22Rv1 (cell line): ENCODE results near the gene PCBP4.

ENCODE experiments used
- H3K27ac ChIP-seq: fragments of 450-650 bp; 2 replicates; pipeline ENCODE4 v1.5.1; 2017
- ZFX ChIP-seq: fragments of 450-650 bp; IDR thresholded peaks from 2 replicates; pipeline ENCODE4 v1.6.1; 2017; ENCODE audit warnings: antibody characterized with exemption, borderline replicate concordance
- TF ChIP-seq, protein P1 (sequence below): fragments of 450-650 bp; IDR thresholded peaks from 2 replicates; pipeline ENCODE4 v1.5.1; 2017; ENCODE audit warnings: mild to moderate bottlenecking

Gene PCBP4

GRCh38 chr3:51961602-51962569 is 5.4 kb downstream of the PCBP4 start:
- TF ChIP-seq ZFX, result no peak
- TF ChIP-seq, protein P1, sequence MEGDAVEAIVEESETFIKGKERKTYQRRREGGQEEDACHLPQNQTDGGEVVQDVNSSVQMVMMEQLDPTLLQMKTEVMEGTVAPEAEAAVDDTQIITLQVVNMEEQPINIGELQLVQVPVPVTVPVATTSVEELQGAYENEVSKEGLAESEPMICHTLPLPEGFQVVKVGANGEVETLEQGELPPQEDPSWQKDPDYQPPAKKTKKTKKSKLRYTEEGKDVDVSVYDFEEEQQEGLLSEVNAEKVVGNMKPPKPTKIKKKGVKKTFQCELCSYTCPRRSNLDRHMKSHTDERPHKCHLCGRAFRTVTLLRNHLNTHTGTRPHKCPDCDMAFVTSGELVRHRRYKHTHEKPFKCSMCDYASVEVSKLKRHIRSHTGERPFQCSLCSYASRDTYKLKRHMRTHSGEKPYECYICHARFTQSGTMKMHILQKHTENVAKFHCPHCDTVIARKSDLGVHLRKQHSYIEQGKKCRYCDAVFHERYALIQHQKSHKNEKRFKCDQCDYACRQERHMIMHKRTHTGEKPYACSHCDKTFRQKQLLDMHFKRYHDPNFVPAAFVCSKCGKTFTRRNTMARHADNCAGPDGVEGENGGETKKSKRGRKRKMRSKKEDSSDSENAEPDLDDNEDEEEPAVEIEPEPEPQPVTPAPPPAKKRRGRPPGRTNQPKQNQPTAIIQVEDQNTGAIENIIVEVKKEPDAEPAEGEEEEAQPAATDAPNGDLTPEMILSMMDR, result no peak
- H3K27ac ChIP-seq, result no peak overlapping the region

GRCh38 chr3:51961011-51961410 is 6.2 kb downstream of the PCBP4 start:
- TF ChIP-seq, protein P1, result no peak
- TF ChIP-seq ZFX, result no peak

GRCh38 chr3:51960386-51960785 is 6.9 kb downstream of the PCBP4 start:
- TF ChIP-seq, protein P1, result no peak
- TF ChIP-seq ZFX, result no peak
- no peak overlapping the region for H3K27ac ChIP-seq

More at GRCh38 chr3:51961011-51961410, 6.2 kb downstream of the PCBP4 start:
- H3K27ac ChIP-seq, result no peak overlapping the region

DNA sequence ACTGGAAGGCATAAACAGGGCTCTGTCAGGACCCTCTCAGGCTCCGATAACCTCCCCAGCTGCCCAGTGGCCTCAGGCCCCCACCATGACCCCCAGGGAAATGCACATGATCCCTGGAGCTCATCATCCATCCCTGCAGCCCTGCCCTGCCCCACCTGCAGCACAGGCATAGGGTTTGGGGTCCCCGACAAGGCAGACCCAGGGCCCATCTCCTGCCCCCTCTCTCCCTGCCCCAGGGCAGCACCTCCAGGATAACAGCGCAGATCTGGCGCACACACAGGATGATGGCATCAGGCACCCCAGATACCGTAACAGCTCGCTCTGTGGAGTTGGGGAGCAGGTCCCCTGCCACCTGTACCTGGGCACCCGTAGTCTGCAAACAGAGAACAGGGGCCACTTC is 7.6 kb downstream of the PCBP4 start:
- TF ChIP-seq, protein P1, result no peak
- TF ChIP-seq ZFX, result no peak
- H3K27ac ChIP-seq, result no peak overlapping the region

DNA sequence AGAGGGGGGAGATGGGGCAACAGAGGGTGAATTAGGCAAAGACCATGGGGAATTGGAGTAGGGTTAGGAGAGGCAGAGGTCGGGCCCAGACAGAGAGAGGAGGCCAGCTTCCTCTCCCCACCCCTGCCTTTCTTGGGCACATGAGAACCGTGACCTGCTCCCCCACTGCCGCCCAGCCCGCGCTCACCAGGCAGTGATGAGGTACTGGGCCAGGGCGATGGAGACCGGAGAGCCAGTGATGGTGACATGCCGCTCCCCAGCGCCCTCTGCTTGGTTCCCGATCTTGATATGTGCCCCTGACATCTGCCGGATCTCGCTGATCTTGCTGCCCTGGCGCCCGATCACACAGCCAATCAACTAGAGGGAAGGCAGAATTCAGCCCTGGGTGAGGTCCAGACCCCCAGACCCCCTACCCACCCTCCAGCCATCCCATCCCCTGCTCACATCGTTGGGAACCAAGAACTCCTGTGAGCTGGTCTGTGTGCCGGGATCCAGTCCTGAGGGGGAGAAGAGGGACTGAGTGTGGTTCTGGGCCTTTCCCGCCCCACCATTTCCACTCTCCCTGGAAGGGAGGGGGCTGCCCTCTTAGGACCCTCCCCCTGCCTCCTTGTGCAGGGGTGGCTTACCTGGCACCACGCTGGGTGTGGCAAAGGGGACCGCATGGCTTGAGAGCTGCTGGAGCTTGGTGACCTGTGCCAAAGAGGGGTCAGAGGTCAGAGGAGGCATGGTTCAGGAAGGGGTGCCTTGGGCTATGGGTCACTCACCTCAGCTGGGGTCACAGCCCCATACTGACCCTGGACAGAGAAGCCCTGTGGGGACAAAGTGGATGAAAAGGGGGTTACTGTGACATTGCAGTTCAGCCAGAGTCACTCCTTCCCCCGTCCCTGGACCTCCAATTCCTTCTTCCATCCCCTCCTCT is 8.4 kb downstream of the PCBP4 start:
- TF ChIP-seq, protein P1, result no peak
- TF ChIP-seq ZFX, result no peak
- H3K27ac ChIP-seq, result no peak overlapping the region

DNA sequence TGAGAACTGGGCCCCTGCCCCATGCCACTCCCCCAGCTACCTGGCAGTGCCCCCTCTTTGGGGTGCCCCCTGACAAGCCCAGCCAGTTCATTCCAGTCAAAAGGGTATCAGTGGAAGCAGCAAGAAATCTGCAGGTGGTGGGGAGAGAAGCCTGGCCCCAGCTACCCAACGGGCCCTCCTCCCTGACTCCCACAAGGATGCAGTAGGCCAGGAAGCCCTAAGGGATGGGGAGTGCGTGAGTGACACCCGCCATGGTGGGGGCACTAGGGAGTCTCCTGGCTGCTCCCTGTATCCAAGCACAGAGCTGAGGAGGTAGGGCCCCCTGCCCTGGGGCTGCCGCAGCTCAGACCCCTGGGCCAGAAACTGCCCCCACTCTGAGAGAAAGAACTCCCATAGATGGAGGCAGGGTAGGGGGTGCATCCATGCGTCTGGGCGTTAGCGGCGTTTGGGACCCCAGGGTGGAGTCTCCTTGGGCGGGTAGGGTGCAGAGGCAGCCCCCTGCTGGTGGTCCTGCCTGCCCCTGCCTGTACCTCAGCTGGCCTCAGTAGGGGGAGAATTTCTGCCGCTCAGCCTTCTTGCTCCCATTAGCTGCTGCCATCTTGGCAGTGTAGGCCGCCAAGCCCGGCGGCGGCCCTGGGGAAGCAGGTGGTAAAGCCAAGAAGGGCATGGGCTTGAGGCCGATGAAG is 9.6 kb downstream of the PCBP4 start:
- no peak overlapping the region for H3K27ac ChIP-seq
- TF ChIP-seq, protein P1, result no peak
